Thyroid gland (tissue), 4 donors: ENCODE results near the gene MAMSTR.

ENCODE experiments used
- POLR2A ChIP-seq, 2 donors: fragments of 450-650 bp; IDR thresholded peaks; one replicate each; pipeline ENCODE4 v1.6.1; 2017; ENCODE audit warnings: antibody characterized with exemption in 2 of 2, mild to moderate bottlenecking in 2 of 2, moderate library complexity in 1 of 2
- TF ChIP-seq, protein P1 (sequence below), 6 experiments: fragments of 200-600 bp in 3 of 6; fragments of 450-650 bp in 3 of 6; sonication (generic) in 3 of 6; IDR thresholded peaks; one replicate each; pipeline ENCODE4 v1.5.1; 2016 to 2019; ENCODE audit warnings: antibody characterized with exemption in 6 of 6, mild to moderate bottlenecking in 2 of 6, inconsistent platforms in 1 of 6, moderate library complexity in 1 of 6

DNA sequence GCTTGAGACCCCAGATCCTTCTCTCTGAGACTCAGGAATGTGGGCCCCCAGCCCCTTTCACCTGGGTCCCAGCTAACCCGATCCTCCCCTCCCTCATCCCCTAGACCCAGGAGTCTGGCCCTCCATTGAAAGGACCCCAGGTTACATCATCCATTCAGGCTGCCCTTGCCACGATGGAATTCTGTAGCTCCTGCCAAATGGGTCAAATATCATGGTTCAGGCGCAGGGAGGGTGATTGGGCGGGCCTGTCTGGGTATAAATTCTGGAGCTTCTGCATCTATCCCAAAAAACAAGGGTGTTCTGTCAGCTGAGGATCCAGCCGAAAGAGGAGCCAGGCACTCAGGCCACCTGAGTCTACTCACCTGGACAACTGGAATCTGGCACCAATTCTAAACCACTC is 36.3 kb upstream of the MAMSTR start:
- TF ChIP-seq POLR2A (IDR thresholded peaks at IDR 0.05): no peak
- TF ChIP-seq, protein P1, sequence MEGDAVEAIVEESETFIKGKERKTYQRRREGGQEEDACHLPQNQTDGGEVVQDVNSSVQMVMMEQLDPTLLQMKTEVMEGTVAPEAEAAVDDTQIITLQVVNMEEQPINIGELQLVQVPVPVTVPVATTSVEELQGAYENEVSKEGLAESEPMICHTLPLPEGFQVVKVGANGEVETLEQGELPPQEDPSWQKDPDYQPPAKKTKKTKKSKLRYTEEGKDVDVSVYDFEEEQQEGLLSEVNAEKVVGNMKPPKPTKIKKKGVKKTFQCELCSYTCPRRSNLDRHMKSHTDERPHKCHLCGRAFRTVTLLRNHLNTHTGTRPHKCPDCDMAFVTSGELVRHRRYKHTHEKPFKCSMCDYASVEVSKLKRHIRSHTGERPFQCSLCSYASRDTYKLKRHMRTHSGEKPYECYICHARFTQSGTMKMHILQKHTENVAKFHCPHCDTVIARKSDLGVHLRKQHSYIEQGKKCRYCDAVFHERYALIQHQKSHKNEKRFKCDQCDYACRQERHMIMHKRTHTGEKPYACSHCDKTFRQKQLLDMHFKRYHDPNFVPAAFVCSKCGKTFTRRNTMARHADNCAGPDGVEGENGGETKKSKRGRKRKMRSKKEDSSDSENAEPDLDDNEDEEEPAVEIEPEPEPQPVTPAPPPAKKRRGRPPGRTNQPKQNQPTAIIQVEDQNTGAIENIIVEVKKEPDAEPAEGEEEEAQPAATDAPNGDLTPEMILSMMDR (IDR thresholded peaks at IDR 0.05): no peak
